Coronary artery (tissue), 2 donors: ENCODE measurements around the gene GAN.

Experiments used
- DNase-seq: peaks from one replicate; pipeline ENCODE4 v3.0.0-alpha.2; 2017; ENCODE audit warnings: low spot score
- H3K27ac ChIP-seq, 2 donors: fragments of 200-600 bp; sonication (generic); one replicate each; pipeline ENCODE4 v1.5.1; 2016 to 2019
- H3K4me3 ChIP-seq: fragments of 200-600 bp; sonication (generic); 2 replicates; pipeline ENCODE4 v1.5.1; 2016; ENCODE audit warnings: mild to moderate bottlenecking, moderate library complexity
- CTCF ChIP-seq: fragments of 200-600 bp; sonication (generic); IDR thresholded peaks from one replicate; pipeline ENCODE4 v1.5.1; 2019; ENCODE audit warnings: antibody characterized with exemption

Gene GAN

GRCh38 chr16:81405702-81406113, 90.9 kb downstream of the GAN start:
- Histone ChIP-seq H3K27ac (no peak overlapping the region), H3K4me3 (no peak overlapping the region)
- DNase-seq, result no peak
- TF ChIP-seq CTCF, result no peak

GRCh38 chr16:81408409-81408950, 93.7 kb downstream of the GAN start:
- TF ChIP-seq CTCF, result no peak
- Histone ChIP-seq H3K27ac (no peak overlapping the region), H3K4me3 (no peak overlapping the region)
- no peak for DNase-seq

GRCh38 chr16:81409016-81409556, 94.3 kb downstream of the GAN start:
- Histone ChIP-seq H3K4me3 (no peak overlapping the region), H3K27ac (no peak overlapping the region)
- DNase-seq, result no peak
- no peak for TF ChIP-seq CTCF

- DNase-seq, result no peak
- no peak overlapping the region for H3K4me3 ChIP-seq
- no peak overlapping the region for H3K27ac ChIP-seq
- TF ChIP-seq CTCF, result no peak
These were observed 96.0 kb downstream of the GAN start for GRCh38 chr16:81410643-81411293.

- no peak overlapping the region for H3K4me3 ChIP-seq
- DNase-seq, result no peak
- TF ChIP-seq CTCF, result no peak
- no peak overlapping the region for H3K27ac ChIP-seq
These were observed 98.7 kb downstream of the GAN start for GRCh38 chr16:81413245-81413990.

- no peak for TF ChIP-seq CTCF
- Histone ChIP-seq H3K27ac (no peak overlapping the region), H3K4me3 (no peak overlapping the region)
- no peak for DNase-seq
These were observed 101.0 kb downstream of the GAN start for GRCh38 chr16:81415751-81416150.
